ENCODE data around the gene CAPN9.

The CAPN9 gene

GRCh38 chr1:230749150-230749549, 2.0 kb downstream of the CAPN9 start:
- DNase-seq (ENCODE audit: low read depth), result peak; percentile 55
- no peak for TF ChIP-seq CTCF (IDR thresholded peaks at IDR 0.05; ENCODE audit: low read depth, low read length)
- TF ChIP-seq MYC (IDR thresholded peaks at IDR 0.05; ENCODE audit: low read depth, low read length), result no peak
- TF ChIP-seq MAX (IDR thresholded peaks at IDR 0.05; ENCODE audit: low read depth, low read length), result 0 out of 2 replicates have a peak, but pooled peaks have one; percentile 14
- no peak for TF ChIP-seq POLR2A (IDR thresholded peaks at IDR 0.05; ENCODE audit: extremely low read depth, insufficient read length)
- H3K4me3 ChIP-seq (ENCODE audit: low read depth, low read length), result no peak overlapping the region

GRCh38 chr1:230749635-230750034, 2.4 kb downstream of the CAPN9 start:
- no peak overlapping the region for H3K4me3 ChIP-seq (ENCODE audit: low read depth, low read length)
- no peak for DNase-seq (ENCODE audit: low read depth)
- TF ChIP-seq CTCF (IDR thresholded peaks at IDR 0.05; ENCODE audit: low read depth, low read length) (no peak), MAX (IDR thresholded peaks at IDR 0.05; ENCODE audit: low read depth, low read length) (no peak), MYC (IDR thresholded peaks at IDR 0.05; ENCODE audit: low read depth, low read length) (no peak)

- DNase-seq (ENCODE audit: low read depth), result no peak
- TF ChIP-seq MAX (IDR thresholded peaks at IDR 0.05; ENCODE audit: low read depth, low read length), result no peak
- no peak for TF ChIP-seq POLR2A (IDR thresholded peaks at IDR 0.05; ENCODE audit: extremely low read depth, insufficient read length)
- TF ChIP-seq MYC (IDR thresholded peaks at IDR 0.05; ENCODE audit: low read depth, low read length), result no peak
- no peak for TF ChIP-seq CTCF (IDR thresholded peaks at IDR 0.05; ENCODE audit: low read depth, low read length)
- no peak overlapping the region for H3K4me3 ChIP-seq (ENCODE audit: low read depth, low read length)
Observed at GRCh38 chr1:230750576-230750975, 3.4 kb downstream of the CAPN9 start.

- no peak for DNase-seq (ENCODE audit: low read depth)
- no peak overlapping the region for H3K4me3 ChIP-seq (ENCODE audit: low read depth, low read length)
- TF ChIP-seq CTCF (IDR thresholded peaks at IDR 0.05; ENCODE audit: low read depth, low read length) (no peak), MAX (IDR thresholded peaks at IDR 0.05; ENCODE audit: low read depth, low read length) (no peak), POLR2A (IDR thresholded peaks at IDR 0.05; ENCODE audit: extremely low read depth, insufficient read length) (no peak), MYC (IDR thresholded peaks at IDR 0.05; ENCODE audit: low read depth, low read length) (no peak)
Observed at GRCh38 chr1:230750986-230751625, 3.9 kb downstream of the CAPN9 start.

- no peak overlapping the region for H3K4me3 ChIP-seq (ENCODE audit: low read depth, low read length)
- no peak for DNase-seq (ENCODE audit: low read depth)
- no peak for TF ChIP-seq MAX (IDR thresholded peaks at IDR 0.05; ENCODE audit: low read depth, low read length)
- TF ChIP-seq MYC (IDR thresholded peaks at IDR 0.05; ENCODE audit: low read depth, low read length), result no peak
- TF ChIP-seq CTCF (IDR thresholded peaks at IDR 0.05; ENCODE audit: low read depth, low read length), result no peak
- TF ChIP-seq POLR2A (IDR thresholded peaks at IDR 0.05; ENCODE audit: extremely low read depth, insufficient read length), result no peak
Observed at GRCh38 chr1:230752407-230752806, 5.2 kb downstream of the CAPN9 start.

Data from NB4 (cell line).